CD4-positive, alpha-beta T cell treated with Interleukin-15 for 1 hour (primary cell): ENCODE data around the gene SYNRG.

ENCODE experiments used
- DNase-seq: peaks from one replicate; pipeline ENCODE4 v3.0.0-alpha.2; 2020

The SYNRG gene

DNA sequence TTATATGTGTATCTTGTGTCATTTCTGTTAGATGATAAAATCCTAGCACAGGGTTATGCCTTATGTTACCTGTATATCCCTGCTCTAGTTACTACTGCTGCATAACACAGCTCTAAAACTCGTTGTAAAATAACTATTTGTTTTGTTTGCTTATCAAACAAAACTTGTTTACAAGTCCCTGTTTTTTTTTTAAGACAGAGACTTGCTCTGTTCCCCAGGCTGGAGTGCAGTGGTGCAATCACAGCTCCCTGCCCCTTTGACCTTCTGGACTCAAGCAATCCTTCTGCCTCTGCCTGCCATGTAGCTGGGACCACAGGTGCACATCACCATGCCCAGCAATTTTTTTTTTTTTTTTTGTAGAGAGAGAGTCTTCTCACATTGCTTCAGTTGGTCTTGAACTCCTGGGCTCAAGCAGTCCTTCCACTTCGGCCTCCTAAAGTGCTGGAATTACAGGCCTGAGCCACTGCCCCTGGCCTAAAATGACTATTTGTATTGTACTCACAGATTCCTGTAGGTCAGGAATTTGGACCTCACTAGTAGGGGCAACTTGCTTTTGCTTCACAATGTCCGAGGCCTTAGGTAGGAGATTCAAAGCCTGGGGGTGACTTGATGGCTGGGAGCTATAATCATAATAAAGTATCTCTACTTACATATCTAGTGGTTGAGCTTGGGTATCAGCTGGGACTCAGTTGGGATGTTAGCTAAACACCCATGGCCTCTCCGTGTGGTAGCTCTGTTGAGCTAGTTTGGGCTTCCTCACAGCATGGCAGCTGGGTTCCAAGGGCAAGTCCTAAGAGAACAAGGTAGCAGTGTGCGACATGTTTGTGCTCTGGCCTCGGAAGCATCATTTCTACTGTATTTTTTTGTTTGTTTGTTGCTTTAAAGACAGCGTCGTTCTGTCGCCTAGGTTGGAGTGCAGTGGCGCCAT is 106.9 kb downstream of the SYNRG start:
- no peak for DNase-seq

- DNase-seq, result no peak
These were observed 108.8 kb downstream of the SYNRG start for GRCh38 chr17:37500378-37500777.

- no peak for DNase-seq
These were observed 114.2 kb downstream of the SYNRG start for GRCh38 chr17:37494971-37495370.

GRCh38 chr17:37494401-37494831 is 114.8 kb downstream of the SYNRG start:
- DNase-seq, result no peak

GRCh38 chr17:37493249-37494027 is 115.8 kb downstream of the SYNRG start:
- DNase-seq, result no peak

- DNase-seq, result no peak
These were observed 117.1 kb downstream of the SYNRG start for GRCh38 chr17:37492167-37492566.

DNA sequence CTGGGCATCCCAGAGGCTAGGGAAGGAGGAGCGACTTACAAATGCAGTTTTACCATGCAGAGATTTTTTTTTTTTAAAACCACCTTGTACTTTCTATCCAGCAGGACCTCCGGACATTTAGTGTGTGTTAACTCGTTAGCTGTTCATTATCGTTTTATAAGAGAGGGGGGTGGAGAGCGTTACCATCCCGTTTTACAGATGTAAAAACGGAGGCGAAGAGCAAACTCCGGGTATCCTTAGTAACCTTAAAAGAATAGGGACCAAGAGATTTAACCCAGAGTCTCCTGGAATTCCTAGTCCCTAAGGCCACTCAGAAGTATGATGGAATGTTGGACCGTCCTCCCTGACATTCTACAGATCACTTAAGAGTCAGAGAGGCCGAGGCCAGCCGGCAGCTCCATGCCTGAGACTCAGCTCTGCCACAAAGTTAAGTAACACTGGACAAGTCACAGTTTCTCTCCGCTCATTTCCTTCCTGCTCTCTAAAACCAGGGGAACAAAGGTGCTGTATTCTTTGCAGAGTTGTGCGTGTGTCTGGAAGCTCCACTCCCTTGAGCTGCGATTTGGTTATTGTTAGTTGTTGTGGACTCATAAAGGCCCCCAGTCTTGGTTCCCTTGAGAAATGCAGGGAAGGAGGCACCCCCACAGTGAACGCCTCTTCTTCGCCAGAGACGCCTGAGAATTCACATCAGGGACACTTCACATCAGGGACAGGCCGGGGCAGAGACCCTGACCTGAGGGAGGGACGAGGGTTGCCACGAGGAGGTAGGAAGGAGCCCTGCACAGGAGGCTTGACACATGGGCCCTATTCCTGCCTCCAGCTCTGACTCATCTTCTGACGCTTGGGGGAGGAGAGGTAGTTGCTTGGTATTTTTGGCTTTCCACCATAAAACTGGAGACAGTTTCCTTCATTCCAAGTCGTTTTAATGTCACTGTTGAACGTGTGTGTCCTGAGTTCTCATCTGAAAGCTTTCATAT is 118.3 kb downstream of the SYNRG start:
- no peak for DNase-seq

DNA sequence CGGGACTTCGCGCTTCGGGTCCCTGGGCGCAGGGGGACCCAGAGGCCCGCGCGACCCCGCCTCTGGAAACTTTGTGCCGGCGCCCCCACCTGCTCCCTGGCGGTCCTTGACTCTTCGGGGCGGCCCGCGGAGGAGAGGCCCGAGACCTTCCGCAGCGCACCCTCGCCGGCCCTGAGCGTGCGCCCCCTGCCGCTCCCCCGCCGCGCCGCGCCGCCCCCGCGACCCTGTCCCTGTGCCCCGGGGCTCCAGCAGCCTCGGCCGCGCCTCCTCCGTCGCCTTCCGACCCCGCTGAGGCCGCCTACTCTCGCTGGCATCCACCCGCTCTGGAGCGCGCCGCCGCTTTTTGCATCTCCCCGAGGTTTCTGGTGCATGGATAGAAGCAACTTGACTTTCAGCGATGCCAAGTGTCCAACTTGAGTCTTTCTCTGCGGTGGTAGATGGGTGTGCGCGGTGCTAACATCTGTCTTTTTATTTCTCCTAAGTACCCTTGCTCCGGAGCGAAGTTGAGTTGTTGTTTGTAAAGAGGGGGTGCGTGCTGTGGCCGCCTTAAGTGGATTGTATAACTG is 119.1 kb downstream of the SYNRG start:
- peak; percentile 56 for DNase-seq

DNA sequence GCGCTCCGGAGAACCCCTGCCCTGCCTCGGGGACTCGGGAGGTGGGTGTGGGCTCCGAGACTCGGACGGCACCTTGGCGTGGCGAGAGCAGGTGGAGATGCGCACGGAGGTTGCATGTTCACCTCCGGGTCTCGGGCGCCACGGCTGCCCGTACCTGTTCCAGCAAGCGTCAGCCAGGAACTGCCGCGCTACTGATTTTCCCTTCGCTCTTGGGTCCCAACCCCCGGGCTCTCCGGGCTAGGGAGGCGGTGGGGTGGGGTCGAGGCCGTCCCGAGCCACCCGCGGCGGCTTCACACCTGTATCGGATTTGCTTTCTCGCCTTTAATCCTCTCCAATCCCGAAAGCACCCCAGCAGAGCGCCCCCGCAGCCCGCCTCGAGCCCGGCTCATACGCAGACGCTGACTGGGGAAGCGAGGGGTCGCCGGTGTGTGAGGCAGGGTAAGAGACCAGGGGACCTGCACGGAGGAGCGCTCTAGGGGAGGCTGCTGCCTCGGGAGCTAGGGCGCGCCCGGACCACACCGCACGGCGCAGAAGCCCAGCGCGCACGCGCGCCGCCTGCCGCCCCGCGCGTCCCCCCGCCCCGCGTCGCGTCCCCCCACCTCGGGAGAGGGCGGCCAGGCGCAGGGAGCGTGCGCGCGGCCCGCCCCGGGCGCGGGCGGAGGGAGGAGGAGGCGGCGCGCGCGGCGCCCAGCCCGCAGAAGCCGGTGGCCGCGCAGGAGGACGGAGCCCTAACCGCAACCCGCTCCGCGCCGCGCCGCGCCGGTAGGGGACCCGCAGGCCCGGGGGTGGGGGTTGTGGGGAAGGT is 119.8 kb downstream of the SYNRG start, which contains the start of gene DUSP14:
Gene DUSP14 (plus strand): TSS at position 695 of the 805 bp plus-strand sequence. CDS start 22,382 bp downstream, outside the sequence.
- peak; percentile 83 for DNase-seq

GRCh38 chr17:37488607-37489196 is 120.5 kb downstream of the SYNRG start:
- peak; percentile 41 for DNase-seq

GRCh38 chr17:37488009-37488604 is 121.1 kb downstream of the SYNRG start:
- no peak for DNase-seq

GRCh38 chr17:37485938-37486570 is 123.2 kb downstream of the SYNRG start:
- no peak for DNase-seq

DNA sequence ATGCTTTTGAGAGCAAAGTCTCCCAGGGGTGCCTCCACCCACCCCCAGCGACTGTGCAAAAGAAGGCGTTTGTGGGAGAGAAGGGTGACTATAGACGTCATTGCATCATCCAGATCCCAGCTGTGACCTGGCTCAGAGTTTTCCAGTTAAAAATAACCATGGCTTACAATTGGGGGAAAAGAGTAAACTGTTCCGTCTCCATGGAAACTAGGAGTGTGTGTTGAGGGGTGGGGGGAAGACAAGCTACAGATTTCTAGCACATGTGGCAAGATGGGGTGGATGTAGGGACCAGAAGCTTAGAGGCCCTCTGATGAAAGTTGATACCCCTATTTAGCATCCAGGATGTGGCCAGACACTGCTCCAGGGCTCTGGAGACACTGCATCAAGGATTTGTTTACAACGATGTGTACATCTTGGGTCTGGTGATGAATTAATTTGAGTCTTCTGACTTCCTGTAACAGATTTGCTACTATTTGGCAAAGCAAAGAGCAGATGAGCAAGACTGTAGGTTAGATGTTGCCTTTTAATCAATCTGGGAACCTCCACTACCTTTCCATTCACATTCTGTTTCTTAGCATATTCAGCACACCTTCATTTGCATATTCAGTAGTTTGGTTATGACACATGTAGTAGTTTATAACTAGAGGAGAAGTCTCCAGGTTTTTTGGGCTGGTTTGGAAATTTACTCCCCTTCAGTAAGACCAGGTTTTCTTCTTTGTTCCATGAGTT is 125.7 kb downstream of the SYNRG start:
- DNase-seq, result no peak

- DNase-seq, result no peak
These were observed 128.1 kb downstream of the SYNRG start for GRCh38 chr17:37481001-37481665.

- no peak for DNase-seq
These were observed 128.8 kb downstream of the SYNRG start for GRCh38 chr17:37480427-37480826.

DNA sequence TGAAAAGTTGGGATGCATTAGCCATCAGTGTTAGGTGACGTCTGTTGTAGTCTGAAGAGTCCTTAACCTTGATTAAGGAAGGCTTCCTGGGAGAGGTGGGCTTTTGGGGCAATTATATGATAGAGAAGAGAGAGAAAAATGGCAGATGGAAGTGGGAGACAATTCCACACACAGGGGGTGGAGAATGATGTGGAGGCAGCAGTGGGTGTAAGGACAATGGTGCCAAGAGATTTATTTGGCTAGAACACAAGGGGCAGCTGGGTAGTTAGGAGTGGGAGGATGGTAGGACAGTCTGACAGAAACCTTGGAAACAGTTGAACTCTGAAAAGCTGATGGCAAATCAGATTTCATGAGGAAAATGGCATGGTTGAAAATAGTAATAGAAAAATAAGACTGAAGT is 130.2 kb downstream of the SYNRG start:
- no peak for DNase-seq

GRCh38 chr17:37478187-37478586 is 131.0 kb downstream of the SYNRG start:
- DNase-seq, result no peak

GRCh38 chr17:37476431-37477120 is 132.6 kb downstream of the SYNRG start:
- no peak for DNase-seq
